Measurements from ENCODE around the gene HSD17B12. TPM values are rescaled to one million over a fixed set of nuclear protein-coding genes. Genes with fewer than 3 reads are reported as not detected.

The HSD17B12 gene
- total and polyA plus RNA-seq, 2 experiments from 2014 or later = 128 to 168 TPM

DNA sequence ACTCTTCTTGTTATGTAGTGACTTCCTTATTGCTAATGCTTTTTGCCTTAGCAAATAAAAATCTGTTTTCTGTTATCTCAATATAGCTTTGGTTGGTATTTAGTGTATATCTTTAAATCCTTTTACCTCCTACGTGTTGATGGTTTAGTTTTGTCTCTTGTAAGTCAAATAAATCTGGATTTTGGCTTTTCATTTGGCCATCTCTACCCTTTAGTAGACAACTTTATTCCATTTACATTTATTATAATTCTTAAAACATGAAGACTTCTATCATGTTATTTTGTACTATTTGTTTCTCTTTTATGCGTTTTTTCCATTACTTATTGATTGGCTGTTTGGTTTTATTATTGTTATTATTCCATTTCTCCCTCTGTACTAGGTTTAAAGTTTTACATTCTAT is 180.6 kb downstream of the HSD17B12 start (continued):
- TF ChIP-seq, protein P1, sequence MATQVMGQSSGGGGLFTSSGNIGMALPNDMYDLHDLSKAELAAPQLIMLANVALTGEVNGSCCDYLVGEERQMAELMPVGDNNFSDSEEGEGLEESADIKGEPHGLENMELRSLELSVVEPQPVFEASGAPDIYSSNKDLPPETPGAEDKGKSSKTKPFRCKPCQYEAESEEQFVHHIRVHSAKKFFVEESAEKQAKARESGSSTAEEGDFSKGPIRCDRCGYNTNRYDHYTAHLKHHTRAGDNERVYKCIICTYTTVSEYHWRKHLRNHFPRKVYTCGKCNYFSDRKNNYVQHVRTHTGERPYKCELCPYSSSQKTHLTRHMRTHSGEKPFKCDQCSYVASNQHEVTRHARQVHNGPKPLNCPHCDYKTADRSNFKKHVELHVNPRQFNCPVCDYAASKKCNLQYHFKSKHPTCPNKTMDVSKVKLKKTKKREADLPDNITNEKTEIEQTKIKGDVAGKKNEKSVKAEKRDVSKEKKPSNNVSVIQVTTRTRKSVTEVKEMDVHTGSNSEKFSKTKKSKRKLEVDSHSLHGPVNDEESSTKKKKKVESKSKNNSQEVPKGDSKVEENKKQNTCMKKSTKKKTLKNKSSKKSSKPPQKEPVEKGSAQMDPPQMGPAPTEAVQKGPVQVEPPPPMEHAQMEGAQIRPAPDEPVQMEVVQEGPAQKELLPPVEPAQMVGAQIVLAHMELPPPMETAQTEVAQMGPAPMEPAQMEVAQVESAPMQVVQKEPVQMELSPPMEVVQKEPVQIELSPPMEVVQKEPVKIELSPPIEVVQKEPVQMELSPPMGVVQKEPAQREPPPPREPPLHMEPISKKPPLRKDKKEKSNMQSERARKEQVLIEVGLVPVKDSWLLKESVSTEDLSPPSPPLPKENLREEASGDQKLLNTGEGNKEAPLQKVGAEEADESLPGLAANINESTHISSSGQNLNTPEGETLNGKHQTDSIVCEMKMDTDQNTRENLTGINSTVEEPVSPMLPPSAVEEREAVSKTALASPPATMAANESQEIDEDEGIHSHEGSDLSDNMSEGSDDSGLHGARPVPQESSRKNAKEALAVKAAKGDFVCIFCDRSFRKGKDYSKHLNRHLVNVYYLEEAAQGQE (IDR thresholded peaks at IDR 0.05; ENCODE audit: unreplicated experiment) = no peak
- TF ChIP-seq EZH2 (IDR thresholded peaks at IDR 0.05; ENCODE audit: low read depth, unreplicated experiment) (no peak), CREB1 (CRISPR knock-in tag; IDR thresholded peaks at IDR 0.05; ENCODE audit: low read depth) (no peak), POLR2AphosphoS5 (IDR thresholded peaks at IDR 0.05; ENCODE audit: low read depth) (no peak), ZNF114 (CRISPR knock-in tag; IDR thresholded peaks at IDR 0.05) (no peak), NANOG (IDR thresholded peaks at IDR 0.05; ENCODE audit: borderline replicate concordance) (no peak), STAT1 (IDR thresholded peaks at IDR 0.05; ENCODE audit: unreplicated experiment) (no peak)
- TF ChIP-seq, protein P2, sequence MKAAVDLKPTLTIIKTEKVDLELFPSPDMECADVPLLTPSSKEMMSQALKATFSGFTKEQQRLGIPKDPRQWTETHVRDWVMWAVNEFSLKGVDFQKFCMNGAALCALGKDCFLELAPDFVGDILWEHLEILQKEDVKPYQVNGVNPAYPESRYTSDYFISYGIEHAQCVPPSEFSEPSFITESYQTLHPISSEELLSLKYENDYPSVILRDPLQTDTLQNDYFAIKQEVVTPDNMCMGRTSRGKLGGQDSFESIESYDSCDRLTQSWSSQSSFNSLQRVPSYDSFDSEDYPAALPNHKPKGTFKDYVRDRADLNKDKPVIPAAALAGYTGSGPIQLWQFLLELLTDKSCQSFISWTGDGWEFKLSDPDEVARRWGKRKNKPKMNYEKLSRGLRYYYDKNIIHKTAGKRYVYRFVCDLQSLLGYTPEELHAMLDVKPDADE (IDR thresholded peaks at IDR 0.05) = no peak

DNA sequence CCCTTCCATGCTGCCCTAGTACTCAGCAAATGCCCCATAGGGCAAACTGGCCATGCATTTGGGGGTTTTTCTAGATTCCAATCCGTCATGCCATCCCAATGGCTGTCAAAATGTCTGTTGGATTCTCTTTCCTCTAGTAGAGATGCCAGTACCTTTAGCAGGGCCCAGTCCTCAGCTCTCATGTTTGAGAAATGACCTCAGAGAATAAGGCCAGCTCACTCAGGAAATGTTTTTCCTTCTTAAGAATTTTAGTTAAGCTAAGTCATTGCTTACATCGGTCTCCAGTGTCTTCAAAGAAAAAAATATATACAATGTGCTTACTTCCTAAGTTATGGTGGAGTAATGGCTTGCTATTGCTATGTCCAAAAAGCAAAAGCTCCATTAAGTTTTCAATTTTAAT is 186.0 kb downstream of the HSD17B12 start:
- no peak overlapping the region for H3K4me3 ChIP-seq
- H2AFZ ChIP-seq = no peak overlapping the region
- Mint-ChIP-seq H3K27ac (no peak overlapping the region), H3K9me3 (no peaks in the 10 kb centered on the region), H3K4me1 (no peaks in the 10 kb centered on the region), H3K4me3 (no peak overlapping the region), H3K36me3 (ENCODE audit: low read depth) (no peaks in the 10 kb centered on the region), H3K27me3 (ENCODE audit: insufficient read depth, low read depth, poor library complexity) (peaks cover 6% of the 10 kb centered on the region)
- ATAC-seq = no peak
- no peak overlapping the region for H3K4me2 ChIP-seq
- no peak overlapping the region for H3K27ac ChIP-seq (ENCODE audit: low read depth)
- no peaks in the 10 kb centered on the region for H3F3A ChIP-seq (replicated peaks; ENCODE audit: low read depth)
- no peaks in the 10 kb centered on the region for H3K4me1 ChIP-seq (ENCODE audit: insufficient read depth)
- peaks cover 8% of the 10 kb centered on the region; the same call in 1 of the 2 replicates for H3K27me3 ChIP-seq (ENCODE audit: insufficient read depth)
- no peaks in the 10 kb centered on the region for H4K20me1 ChIP-seq (replicated peaks; ENCODE audit: insufficient read depth)
- no peak for TF ChIP-seq NANOG (IDR thresholded peaks at IDR 0.05; ENCODE audit: borderline replicate concordance)
- TF ChIP-seq, protein P3, sequence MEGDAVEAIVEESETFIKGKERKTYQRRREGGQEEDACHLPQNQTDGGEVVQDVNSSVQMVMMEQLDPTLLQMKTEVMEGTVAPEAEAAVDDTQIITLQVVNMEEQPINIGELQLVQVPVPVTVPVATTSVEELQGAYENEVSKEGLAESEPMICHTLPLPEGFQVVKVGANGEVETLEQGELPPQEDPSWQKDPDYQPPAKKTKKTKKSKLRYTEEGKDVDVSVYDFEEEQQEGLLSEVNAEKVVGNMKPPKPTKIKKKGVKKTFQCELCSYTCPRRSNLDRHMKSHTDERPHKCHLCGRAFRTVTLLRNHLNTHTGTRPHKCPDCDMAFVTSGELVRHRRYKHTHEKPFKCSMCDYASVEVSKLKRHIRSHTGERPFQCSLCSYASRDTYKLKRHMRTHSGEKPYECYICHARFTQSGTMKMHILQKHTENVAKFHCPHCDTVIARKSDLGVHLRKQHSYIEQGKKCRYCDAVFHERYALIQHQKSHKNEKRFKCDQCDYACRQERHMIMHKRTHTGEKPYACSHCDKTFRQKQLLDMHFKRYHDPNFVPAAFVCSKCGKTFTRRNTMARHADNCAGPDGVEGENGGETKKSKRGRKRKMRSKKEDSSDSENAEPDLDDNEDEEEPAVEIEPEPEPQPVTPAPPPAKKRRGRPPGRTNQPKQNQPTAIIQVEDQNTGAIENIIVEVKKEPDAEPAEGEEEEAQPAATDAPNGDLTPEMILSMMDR (conservative IDR thresholded peaks at IDR 0.05; ENCODE audit: low read depth in 2 of 2) = no peak
- TF ChIP-seq CREB1 (CRISPR knock-in tag; IDR thresholded peaks at IDR 0.05; ENCODE audit: low read depth) = no peak
- TF ChIP-seq, protein P1 (IDR thresholded peaks at IDR 0.05; ENCODE audit: unreplicated experiment) = no peak
- TF ChIP-seq EZH2 (IDR thresholded peaks at IDR 0.05; ENCODE audit: low read depth, unreplicated experiment) = no peak
- no peak for TF ChIP-seq ZNF114 (CRISPR knock-in tag; IDR thresholded peaks at IDR 0.05)
- TF ChIP-seq EZH2phosphoT487 (IDR thresholded peaks at IDR 0.05; ENCODE audit: unreplicated experiment) = no peak
- H3K36me3 ChIP-seq (ENCODE audit: insufficient read depth) = no peaks in the 10 kb centered on the region
- no peak for DNase-seq (ENCODE audit: low spot score)
- H3K79me2 ChIP-seq (replicated peaks; ENCODE audit: insufficient read depth) = no peaks in the 10 kb centered on the region
- H3K9me2 ChIP-seq (ENCODE audit: insufficient read depth) = no peaks in the 10 kb centered on the region

Data from GM23338 (cell line).